Adipocyte (in vitro differentiated cells): ENCODE results near the gene PTGDS.

Experiments used
- DNase-seq: peaks from one replicate; pipeline ENCODE4 v3.0.0-alpha.2; 2015; ENCODE audit warnings: low read depth
- H3K27me3 ChIP-seq: replicated peaks from 2 replicates; pipeline ENCODE4 v1.7.0; 2013; ENCODE audit warnings: mild to moderate bottlenecking, low read length, moderate library complexity; ENCODE audit not compliant: control insufficient read depth, insufficient read depth
- H3K36me3 ChIP-seq: 2 replicates; pipeline ENCODE4 v1.7.0; 2013; ENCODE audit warnings: low read length, mild to moderate bottlenecking, moderate library complexity; ENCODE audit not compliant: control insufficient read depth, insufficient read depth, severe bottlenecking
- H3K4me1 ChIP-seq: 2 replicates; pipeline ENCODE4 v1.7.0; 2013; ENCODE audit warnings: mild to moderate bottlenecking, low read length, moderate library complexity; ENCODE audit not compliant: control insufficient read depth, insufficient read depth
- H3K4me3 ChIP-seq: 2 replicates; pipeline ENCODE4 v1.7.0; 2013; ENCODE audit warnings: mild to moderate bottlenecking, low read length, moderate library complexity
- H3K9ac ChIP-seq: 2 replicates; pipeline ENCODE4 v1.7.0; 2013; ENCODE audit warnings: mild to moderate bottlenecking, low read length, moderate library complexity
- H3K9me3 ChIP-seq: 2 replicates; pipeline ENCODE4 v1.7.0; 2013; ENCODE audit warnings: mild to moderate bottlenecking, low read length, moderate library complexity; ENCODE audit not compliant: control insufficient read depth

PTGDS gene

DNA sequence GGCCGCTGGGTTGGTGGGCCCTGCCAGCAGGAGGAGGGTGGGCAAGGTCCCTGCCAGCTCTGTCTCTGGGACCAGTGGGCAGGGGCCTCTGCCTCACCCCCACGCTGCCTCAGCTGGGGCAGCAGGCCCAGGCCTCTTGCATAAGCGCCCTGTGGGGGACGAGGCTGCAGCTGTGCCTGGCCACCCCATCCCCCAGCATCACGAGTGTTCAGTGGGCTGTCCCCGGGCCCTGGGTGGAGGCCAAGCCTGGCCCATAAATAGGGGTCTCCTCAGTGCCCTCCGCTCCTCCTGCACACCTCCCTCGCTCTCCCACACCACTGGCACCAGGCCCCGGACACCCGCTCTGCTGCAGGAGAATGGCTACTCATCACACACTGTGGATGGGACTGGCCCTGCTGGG, at the start of gene PTGDS:
Gene PTGDS, plus strand, starts transcription at position 282 of the 400 bp plus-strand sequence. Its CDS starts 75 bp downstream, at position 357.
- peaks cover 5% of the 10 kb centered on the region for H3K4me1 ChIP-seq
- no peak for DNase-seq
- no peaks in the 10 kb centered on the region for H3K36me3 ChIP-seq
- H3K9ac ChIP-seq, result peak within 1 kb of the TSS; percentile 68
- peak within 1 kb of the TSS; percentile 65 for H3K4me3 ChIP-seq
- H3K27me3 ChIP-seq, result no peaks in the 10 kb centered on the region
- H3K9me3 ChIP-seq, result no peaks in the 10 kb centered on the region

- DNase-seq, result no peak
- peaks cover 12% of the 10 kb centered on the region for H3K4me1 ChIP-seq
- no peak overlapping the region for H3K4me3 ChIP-seq
- H3K36me3 ChIP-seq, result peaks cover 24% of the 10 kb centered on the region
- no peaks in the 10 kb centered on the region for H3K27me3 ChIP-seq
- H3K9ac ChIP-seq, result no peak overlapping the region
- no peaks in the 10 kb centered on the region for H3K9me3 ChIP-seq
Observed at GRCh38 chr9:136928591-136928990, 48.7 kb upstream of the PTGDS start.

- Histone ChIP-seq H3K4me1 (peaks cover 12% of the 10 kb centered on the region), H3K4me3 (no peak overlapping the region), H3K9me3 (no peaks in the 10 kb centered on the region), H3K27me3 (no peaks in the 10 kb centered on the region), H3K36me3 (peaks cover 17% of the 10 kb centered on the region), H3K9ac (no peak overlapping the region)
- DNase-seq, result no peak
Observed at GRCh38 chr9:136930014-136930413, 47.3 kb upstream of the PTGDS start.

- Histone ChIP-seq H3K9ac (peak overlapping the region; percentile 66), H3K4me3 (no peak overlapping the region), H3K27me3 (no peaks in the 10 kb centered on the region), H3K9me3 (no peaks in the 10 kb centered on the region), H3K4me1 (peaks cover 12% of the 10 kb centered on the region), H3K36me3 (peaks cover 5% of the 10 kb centered on the region)
- no peak for DNase-seq
Observed at GRCh38 chr9:136931611-136932130, 45.6 kb upstream of the PTGDS start.

DNA sequence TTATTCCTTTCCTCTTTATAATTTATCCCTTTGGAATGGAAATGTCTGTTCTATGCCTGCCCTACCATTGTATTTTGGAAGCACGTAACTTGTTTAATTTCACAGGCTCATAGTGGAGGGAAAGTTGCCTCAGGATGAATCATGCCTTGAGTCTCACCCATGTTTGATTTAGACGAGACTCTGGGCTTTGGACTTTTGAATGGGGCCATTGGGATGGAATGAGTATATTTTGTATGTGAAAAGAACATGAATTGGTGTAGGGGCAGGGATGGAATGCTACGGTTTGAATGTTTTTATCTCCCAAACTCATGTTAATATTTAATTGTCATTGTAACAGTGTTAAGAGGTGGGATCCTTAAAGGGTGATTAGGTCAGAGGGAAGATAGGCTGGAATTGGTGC, 43.0 kb upstream of the PTGDS start:
- Histone ChIP-seq H3K36me3 (peaks cover 3% of the 10 kb centered on the region), H3K4me1 (peaks cover 22% of the 10 kb centered on the region)
- DNase-seq, result no peak

DNA sequence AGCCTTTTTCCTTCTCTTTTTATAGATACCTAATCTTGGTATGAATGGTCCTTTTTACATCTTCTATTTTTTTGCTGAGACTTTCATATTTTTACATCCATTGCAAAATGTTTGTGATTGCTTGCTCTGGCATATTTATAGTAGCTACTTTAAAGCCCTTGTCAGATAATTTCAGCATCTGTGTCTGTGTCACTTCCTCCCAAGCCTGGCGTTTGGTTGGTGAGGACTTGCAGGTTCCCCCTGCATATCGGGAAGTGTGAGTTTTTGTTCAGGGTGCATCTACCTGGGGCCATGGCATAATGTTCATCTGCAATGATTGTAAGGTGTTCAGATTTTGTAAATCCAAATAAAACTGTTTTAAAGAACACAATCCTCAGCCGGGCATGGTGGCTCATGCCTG, 41.7 kb upstream of the PTGDS start:
- Histone ChIP-seq H3K9me3 (no peaks in the 10 kb centered on the region), H3K4me1 (peaks cover 25% of the 10 kb centered on the region), H3K4me3 (no peak overlapping the region), H3K9ac (no peak overlapping the region), H3K27me3 (no peaks in the 10 kb centered on the region), H3K36me3 (peaks cover 14% of the 10 kb centered on the region)
- DNase-seq, result no peak

More for the DNA sequence above, 43.0 kb upstream of the PTGDS start:
- no peaks in the 10 kb centered on the region for H3K27me3 ChIP-seq
- no peak overlapping the region for H3K4me3 ChIP-seq
- no peak overlapping the region for H3K9ac ChIP-seq
- no peaks in the 10 kb centered on the region for H3K9me3 ChIP-seq

- Histone ChIP-seq H3K9ac (no peak overlapping the region), H3K27me3 (no peaks in the 10 kb centered on the region), H3K36me3 (peaks cover 25% of the 10 kb centered on the region), H3K4me1 (peaks cover 21% of the 10 kb centered on the region), H3K9me3 (no peaks in the 10 kb centered on the region), H3K4me3 (no peak overlapping the region)
- no peak for DNase-seq
Observed at GRCh38 chr9:136936645-136937170, 40.6 kb upstream of the PTGDS start.

DNA sequence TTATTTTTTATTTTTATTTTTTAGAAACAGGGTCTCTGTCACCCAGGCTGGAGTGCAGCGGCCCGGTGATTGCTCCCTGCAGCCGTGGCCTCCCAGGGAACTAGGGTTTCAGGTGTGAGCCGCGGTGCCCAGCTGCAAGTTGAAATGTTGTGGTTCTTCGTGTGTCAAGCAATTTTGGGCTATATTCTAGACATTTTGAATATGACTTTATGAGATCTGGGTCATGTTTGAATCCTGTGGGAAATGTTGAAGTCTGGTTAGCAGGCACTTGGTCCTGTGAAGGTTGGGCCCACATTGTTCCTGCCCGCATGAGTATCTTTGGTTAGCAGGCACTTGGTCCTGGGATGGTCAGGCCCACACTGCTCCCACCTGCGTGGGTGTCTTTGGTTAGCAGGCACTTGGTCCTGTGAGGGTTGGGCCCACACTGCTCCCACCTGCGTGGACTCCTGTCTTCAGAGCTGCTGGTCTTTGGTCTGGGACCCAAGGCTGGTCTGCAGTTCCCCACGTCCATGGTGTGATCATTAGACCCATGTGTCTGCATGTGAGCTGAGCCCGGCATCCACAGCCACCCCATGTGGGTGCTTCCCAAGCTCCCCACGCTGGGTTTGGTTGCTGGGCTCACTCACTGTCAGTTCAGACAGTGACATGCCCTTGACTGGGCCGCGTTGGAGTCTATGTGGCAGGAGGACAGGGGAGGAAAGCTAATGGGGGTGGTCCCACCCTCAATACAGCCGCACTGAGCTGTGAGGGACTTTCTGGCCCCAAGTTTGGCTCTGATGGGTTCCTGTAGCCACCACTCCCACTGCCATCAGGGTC, 39.9 kb upstream of the PTGDS start:
- DNase-seq, result no peak
- no peaks in the 10 kb centered on the region for H3K9me3 ChIP-seq
- H3K4me3 ChIP-seq, result no peak overlapping the region
- H3K4me1 ChIP-seq, result peaks cover 17% of the 10 kb centered on the region
- H3K9ac ChIP-seq, result no peak overlapping the region
- H3K27me3 ChIP-seq, result no peaks in the 10 kb centered on the region
- H3K36me3 ChIP-seq, result peaks cover 32% of the 10 kb centered on the region

DNA sequence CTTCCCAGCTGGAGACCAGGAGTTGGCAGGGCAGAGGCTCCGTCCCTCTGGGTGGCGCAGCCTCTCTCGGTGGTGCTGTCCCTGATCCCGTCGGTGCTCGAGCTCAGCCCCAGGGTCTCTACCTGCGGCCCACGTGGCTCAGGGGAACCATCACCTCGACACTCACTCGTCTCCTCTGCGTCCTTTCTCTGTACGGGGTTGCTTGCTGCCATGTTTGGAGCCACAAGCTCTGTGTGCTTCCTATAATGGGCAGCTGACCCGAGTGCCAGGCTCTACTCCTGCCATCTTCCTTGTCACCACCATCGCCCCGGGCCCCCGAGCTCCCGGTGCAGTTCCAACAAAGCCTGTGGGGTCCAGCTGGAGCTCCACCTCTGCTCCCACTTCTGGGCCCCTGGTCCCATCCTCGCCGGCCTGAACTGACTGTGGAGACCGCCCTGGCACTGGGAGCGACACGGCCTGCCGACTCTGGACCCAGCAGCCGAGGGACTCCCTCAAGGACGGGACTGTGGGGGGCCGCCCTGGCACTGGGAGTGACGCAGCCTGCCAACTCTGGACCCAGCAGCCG, 37.8 kb upstream of the PTGDS start:
- no peaks in the 10 kb centered on the region for H3K9me3 ChIP-seq
- H3K4me3 ChIP-seq, result no peak overlapping the region
- DNase-seq, result no peak
- H3K36me3 ChIP-seq, result peaks cover 36% of the 10 kb centered on the region
- no peak overlapping the region for H3K9ac ChIP-seq
- peaks cover 17% of the 10 kb centered on the region for H3K4me1 ChIP-seq
- H3K27me3 ChIP-seq, result no peaks in the 10 kb centered on the region

- Histone ChIP-seq H3K9me3 (no peaks in the 10 kb centered on the region), H3K9ac (no peak overlapping the region), H3K4me1 (peaks cover 17% of the 10 kb centered on the region), H3K36me3 (peaks cover 36% of the 10 kb centered on the region), H3K27me3 (no peaks in the 10 kb centered on the region), H3K4me3 (no peak overlapping the region)
- no peak for DNase-seq
Observed at GRCh38 chr9:136939996-136940525, 37.2 kb upstream of the PTGDS start.

- Histone ChIP-seq H3K4me1 (peaks cover 17% of the 10 kb centered on the region), H3K27me3 (no peaks in the 10 kb centered on the region), H3K9ac (no peak overlapping the region), H3K9me3 (no peaks in the 10 kb centered on the region), H3K36me3 (peaks cover 36% of the 10 kb centered on the region), H3K4me3 (no peak overlapping the region)
- no peak for DNase-seq
Observed at GRCh38 chr9:136940526-136941230, 36.6 kb upstream of the PTGDS start.
